Measurements from ENCODE around the gene TRMT61A.

The TRMT61A gene

DNA sequence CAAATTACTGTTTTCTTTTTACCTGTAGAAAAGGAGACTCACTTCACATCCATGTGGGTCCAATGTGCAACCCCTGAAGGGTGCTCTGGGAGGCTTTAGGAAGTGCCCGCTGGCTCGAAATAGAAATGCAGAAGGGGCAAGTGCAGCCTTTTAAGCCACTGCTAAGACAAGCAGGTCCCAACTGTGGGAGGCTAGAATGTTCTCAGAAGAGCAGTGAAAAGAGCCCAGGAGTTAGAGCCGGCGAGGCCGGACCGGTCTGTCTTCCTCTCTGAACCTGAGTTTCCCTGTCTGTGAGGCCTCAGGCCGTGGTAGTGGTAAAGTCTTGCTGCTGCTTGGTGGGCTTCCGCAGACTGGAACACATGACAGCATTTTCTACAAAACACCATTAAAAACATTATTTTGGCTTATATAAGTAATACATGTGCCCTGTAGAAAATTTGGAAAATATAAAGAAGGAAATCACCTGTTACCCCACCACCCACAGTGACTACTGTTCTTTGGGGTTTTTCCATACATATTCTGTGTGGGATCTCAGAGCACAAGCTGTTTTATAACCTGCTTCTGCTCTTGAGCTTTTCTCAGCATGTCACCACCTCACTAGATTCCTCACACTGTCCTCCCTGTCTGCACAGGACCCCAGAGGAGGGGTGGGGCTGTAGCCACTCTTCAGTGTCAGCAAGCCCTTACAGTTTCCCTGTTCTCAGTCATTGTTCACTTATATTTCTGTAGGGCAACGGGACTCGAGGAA is 12.4 kb upstream of the TRMT61A start:
- DNase-seq (ENCODE audit: low read depth): no peak
- TF ChIP-seq, protein P1, sequence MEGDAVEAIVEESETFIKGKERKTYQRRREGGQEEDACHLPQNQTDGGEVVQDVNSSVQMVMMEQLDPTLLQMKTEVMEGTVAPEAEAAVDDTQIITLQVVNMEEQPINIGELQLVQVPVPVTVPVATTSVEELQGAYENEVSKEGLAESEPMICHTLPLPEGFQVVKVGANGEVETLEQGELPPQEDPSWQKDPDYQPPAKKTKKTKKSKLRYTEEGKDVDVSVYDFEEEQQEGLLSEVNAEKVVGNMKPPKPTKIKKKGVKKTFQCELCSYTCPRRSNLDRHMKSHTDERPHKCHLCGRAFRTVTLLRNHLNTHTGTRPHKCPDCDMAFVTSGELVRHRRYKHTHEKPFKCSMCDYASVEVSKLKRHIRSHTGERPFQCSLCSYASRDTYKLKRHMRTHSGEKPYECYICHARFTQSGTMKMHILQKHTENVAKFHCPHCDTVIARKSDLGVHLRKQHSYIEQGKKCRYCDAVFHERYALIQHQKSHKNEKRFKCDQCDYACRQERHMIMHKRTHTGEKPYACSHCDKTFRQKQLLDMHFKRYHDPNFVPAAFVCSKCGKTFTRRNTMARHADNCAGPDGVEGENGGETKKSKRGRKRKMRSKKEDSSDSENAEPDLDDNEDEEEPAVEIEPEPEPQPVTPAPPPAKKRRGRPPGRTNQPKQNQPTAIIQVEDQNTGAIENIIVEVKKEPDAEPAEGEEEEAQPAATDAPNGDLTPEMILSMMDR (IDR thresholded peaks at IDR 0.05; ENCODE audit: control insufficient read depth, extremely low read depth, insufficient read depth): no peak
- H3K4me3 ChIP-seq (ENCODE audit: low read depth, low read length): no peak overlapping the region

DNA sequence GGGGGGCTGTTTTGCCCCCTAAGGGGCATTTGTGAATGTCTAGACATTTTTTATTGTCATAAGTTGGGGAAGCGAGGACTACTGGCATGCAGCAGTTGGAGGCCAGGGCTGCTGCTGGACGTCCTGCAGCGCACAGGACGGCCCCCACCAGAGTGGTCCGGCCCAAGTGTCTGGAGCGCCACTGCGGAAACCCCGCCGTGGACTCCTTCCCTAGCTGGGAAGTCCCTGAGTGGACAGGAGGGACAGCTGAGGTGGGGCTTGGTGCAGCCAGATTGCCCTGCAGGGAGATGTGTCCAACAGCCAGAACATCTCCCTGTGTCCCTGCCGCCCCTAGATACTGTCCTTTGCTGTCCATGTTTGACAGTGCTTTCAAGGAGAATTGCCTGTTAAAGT is 11.8 kb upstream of the TRMT61A start:
- no peak for DNase-seq (ENCODE audit: low read depth)
- TF ChIP-seq, protein P1 (IDR thresholded peaks at IDR 0.05; ENCODE audit: control insufficient read depth, extremely low read depth, insufficient read depth): no peak
- H3K4me3 ChIP-seq (ENCODE audit: low read depth, low read length): no peak overlapping the region

DNA sequence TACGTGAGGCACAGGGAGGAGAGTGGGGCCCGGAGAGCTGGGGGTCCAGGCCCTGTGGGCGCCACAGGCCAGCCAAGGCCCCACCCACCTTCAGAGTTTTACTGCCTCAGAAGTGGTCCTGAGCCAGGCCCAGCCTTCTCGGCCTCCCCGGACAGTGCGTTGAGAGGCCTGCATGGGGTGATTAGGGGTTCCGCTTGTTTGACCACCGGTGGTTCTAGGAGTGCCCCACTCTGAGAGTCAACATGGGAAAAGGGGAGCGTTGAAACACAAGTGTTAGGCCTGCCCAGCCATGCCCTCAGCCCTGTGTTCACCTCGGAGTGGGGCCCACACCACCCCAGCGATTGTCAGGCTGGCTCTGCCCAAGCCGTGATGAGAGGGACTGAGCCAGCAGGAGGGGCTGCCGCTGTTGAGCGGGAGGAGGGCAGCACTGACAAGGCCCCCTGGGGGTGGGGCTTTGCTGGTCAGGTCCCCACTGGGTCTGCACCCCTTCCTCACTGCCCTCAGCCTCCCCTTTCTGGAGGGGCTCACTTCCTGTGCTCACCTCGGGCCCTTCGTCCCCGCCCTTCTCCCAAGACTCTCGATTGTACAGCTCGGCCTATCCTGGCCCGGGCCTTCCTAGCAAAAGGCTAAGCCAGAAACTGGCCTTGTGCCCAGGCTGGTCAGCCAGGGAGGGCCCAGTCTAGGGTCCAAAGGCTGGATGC is 11.1 kb upstream of the TRMT61A start:
- TF ChIP-seq, protein P1 (IDR thresholded peaks at IDR 0.05; ENCODE audit: control insufficient read depth, extremely low read depth, insufficient read depth): no peak
- DNase-seq (ENCODE audit: low read depth): no peak
- H3K4me3 ChIP-seq (ENCODE audit: low read depth, low read length): no peak overlapping the region

DNA sequence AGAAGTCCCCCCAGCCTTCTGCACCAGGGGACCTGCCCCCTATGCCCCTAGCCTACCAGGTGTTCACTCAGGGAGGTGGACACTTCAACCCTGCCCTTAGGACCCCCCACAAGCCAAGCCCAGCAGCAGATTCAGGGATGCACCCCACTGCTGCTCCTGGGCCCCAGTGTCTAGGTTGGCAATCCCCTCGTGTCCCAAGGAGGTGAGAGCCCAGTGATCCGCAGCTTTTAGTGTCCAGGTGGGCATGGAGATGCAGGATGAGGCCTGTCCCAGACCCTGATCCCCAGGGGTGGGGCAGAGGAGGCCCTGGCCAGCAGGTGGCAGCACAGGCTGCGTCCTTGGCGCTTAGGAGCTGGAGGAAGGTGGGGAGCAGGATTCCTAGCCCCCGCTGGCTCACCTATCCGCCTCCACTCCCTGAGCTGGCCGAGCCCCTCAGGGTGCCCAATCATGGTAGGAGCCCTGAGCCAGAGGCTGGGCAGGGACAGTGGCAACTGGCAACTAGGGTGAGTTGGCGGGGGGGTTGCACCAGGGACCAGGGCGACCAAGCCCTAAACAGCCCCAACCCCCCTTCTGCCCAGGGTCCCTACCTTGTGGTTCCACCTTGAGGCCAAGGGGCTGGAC is 10.5 kb upstream of the TRMT61A start:
- DNase-seq (ENCODE audit: low read depth): no peak

DNA sequence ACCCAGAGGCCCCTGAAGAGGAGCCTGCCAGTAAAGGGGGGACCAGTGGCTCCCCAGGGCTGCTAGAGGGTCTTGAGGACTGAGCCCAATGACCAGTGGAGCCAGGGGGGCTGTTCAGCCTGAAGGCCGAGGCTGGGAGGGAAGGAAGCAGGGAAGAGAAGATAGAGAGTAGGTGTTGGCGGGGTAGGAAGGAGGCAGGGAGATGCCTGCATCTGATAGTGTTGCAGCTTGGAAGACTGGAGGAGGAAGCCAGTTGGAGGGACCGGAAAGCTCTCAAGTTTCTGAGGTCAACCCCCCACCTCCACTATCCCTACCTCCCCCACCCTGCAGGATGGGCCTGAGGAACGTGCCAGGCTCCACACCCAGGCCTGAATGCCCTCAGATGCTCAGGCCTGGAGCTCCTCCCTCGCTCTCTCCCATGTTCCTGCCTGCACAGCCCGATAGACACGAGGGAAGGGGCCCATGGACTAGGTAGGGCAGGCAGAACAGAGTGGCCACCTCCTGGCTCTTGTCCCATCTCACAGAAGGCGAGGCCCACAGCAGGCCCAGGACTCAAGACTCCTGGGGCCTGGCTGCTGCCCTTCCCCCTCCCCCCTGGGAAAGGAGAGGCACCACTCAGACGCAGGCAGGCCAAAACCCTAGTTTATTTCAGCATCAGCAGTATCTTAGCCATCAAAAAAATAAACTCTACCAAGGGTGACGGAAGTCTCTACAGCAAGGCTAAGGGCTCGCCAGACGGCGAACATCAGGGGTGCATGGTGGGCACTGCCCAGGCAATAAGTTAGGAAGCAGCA is 9.8 kb upstream of the TRMT61A start:
- DNase-seq (ENCODE audit: low read depth): no peak
- TF ChIP-seq, protein P1 (IDR thresholded peaks at IDR 0.05; ENCODE audit: control insufficient read depth, extremely low read depth, insufficient read depth): no peak

More for the DNA sequence above, 10.5 kb upstream of the TRMT61A start:
- TF ChIP-seq, protein P1 (IDR thresholded peaks at IDR 0.05; ENCODE audit: control insufficient read depth, extremely low read depth, insufficient read depth): peak; percentile 94
- H3K4me3 ChIP-seq (ENCODE audit: low read depth, low read length): no peak overlapping the region

DNA sequence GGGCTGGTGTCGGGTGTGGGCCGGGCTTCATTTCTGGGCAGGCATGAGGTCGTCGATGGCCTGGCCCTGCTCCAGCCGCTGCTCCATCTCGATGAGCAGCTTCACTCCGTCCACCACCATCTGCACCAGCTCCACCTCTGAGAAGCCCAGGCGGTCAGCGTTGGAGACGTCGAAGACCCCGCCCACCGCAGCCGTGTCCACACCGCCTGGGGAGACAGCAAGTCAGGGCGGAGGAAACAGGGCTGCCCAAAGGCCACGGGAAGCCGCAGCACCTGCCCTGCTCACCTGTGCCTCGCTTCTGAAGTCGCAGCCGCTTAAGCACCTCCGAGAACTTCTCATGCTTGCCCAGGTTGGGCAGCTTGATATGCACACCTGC is 9.2 kb upstream of the TRMT61A start:
- peak overlapping the region; percentile 88 for H3K4me3 ChIP-seq (ENCODE audit: low read depth, low read length)
- no peak for DNase-seq (ENCODE audit: low read depth)
- TF ChIP-seq, protein P1 (IDR thresholded peaks at IDR 0.05; ENCODE audit: control insufficient read depth, extremely low read depth, insufficient read depth): no peak

More for the DNA sequence above, 9.8 kb upstream of the TRMT61A start:
- peak overlapping the region; percentile 88 for H3K4me3 ChIP-seq (ENCODE audit: low read depth, low read length)
